HUES64 (cell line): ENCODE measurements around the gene RBX1.
A peak's percentile ranks its signal among the peaks of the same experiment; 100 is the strongest.
"Not testable (repeated sequence)": the region's sequence is repeated elsewhere in the genome, so short reads cannot be mapped to it uniquely, and the experiment has no call there.

Experiments
- H3K27ac ChIP-seq: 2 replicates; pipeline ENCODE4 v1.7.0; 2013; ENCODE audit warnings: low read depth, low read length, inconsistent platforms
- H3K27me3 ChIP-seq: 2 replicates; pipeline ENCODE4 v1.6.1; 2013; ENCODE audit warnings: mild to moderate bottlenecking, low read length; ENCODE audit not compliant: insufficient read depth
- H3K36me3 ChIP-seq: 2 replicates; pipeline ENCODE4 v1.6.1; 2013; ENCODE audit warnings: mild to moderate bottlenecking, low read length; ENCODE audit not compliant: insufficient read depth
- H3K4me1 ChIP-seq: 2 replicates; pipeline ENCODE4 v1.6.1; 2013; ENCODE audit warnings: mild to moderate bottlenecking, low read length, moderate library complexity; ENCODE audit not compliant: insufficient read depth
- H3K4me3 ChIP-seq: 2 replicates; pipeline ENCODE4 v1.5.1; 2013; ENCODE audit warnings: mild to moderate bottlenecking, low read length, moderate library complexity
- H3K9ac ChIP-seq: 2 replicates; pipeline ENCODE4 v1.6.1; 2013; ENCODE audit warnings: mild to moderate bottlenecking, low read depth, low read length
- H3K9me3 ChIP-seq: 2 replicates; pipeline ENCODE4 v1.6.1; 2013; ENCODE audit warnings: low read depth, low read length; ENCODE audit not compliant: insufficient read depth
- WGBS: fragments of 150-250, 120-280 bp; methylation state at CpG from one replicate; pipeline ENCODE4 v1.1.7; 2013; ENCODE audit warnings: missing lambda C conversion rate; 5-methylcytosine and 5-hydroxymethylcytosine counted together

RBX1 gene

DNA sequence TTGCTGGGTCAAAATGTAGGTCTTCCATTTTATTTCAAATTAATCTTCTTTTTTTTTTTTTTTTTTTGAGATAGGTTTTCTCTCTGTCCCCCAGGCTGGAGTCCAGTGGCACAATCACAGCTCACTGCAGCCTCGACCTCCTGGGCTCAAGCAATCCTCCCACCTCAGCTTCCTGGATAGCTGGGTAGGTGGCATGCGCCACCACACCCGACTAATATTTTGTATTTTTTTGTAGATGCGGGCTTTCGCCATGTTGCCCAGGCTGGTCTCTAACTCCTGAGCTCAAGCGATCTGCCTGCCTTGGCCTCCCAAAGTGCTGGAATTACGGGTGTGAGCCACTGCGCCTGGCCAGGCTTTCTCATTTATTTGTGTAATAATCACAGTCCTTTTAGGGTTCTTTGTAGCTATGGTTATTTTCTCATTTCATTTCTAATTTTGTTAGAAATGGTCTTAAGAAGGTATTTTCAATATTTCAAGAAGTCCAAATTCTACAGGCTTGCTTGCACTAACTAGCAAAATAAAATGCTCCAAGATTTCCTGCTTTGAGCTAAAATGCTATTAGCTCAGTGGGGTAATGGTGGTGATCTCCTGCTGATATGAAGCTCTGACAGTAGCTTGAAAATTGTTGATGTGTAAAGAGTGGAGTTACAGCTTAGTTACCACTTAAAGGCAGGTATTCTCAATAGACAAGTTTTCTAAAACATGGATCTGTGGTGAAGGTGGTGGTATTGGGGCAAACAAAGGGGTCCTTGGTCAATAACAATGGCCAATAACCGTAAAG lies 50.0 kb downstream of the RBX1 start:
- no peaks in the 10 kb centered on the region for H3K27me3 ChIP-seq
- peak overlapping the region; percentile 15; the same call in 1 of the 2 replicates for H3K9ac ChIP-seq
- no peak overlapping the region for H3K4me3 ChIP-seq
- 86% methylated on average over 9 of the region's 9 CpGs for WGBS
- peaks cover 11% of the 10 kb centered on the region; the same call in 1 of the 2 replicates for H3K4me1 ChIP-seq
- H3K9me3 ChIP-seq, result no peaks in the 10 kb centered on the region
- H3K36me3 ChIP-seq, result no peaks in the 10 kb centered on the region
- no peak overlapping the region; the same call in 1 of the 2 replicates for H3K27ac ChIP-seq

DNA sequence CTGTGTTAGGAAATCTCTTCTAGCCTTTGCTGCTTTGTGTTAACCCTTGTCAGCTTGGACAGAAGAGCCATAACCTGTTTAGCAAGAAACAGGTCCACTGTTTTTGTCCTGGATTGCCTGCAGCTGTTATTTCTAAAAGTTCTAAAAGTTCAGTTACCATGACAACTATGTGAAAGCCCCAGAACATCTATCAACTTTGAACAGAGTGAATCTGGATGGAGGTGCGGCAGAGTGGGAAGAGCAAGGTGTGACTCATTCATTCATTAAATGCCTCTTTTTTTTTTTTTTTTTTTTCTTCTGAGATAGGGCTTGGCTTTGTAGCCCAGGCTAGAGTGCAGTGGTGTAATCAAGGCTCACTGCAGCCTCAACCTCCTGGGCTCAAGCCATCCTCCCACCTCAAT lies 50.5 kb downstream of the RBX1 start:
- Histone ChIP-seq H3K9ac (no peak overlapping the region), H3K9me3 (no peaks in the 10 kb centered on the region), H3K27ac (no peak overlapping the region; the same call in 1 of the 2 replicates), H3K36me3 (no peaks in the 10 kb centered on the region), H3K27me3 (no peaks in the 10 kb centered on the region), H3K4me1 (peaks cover 11% of the 10 kb centered on the region; the same call in 1 of the 2 replicates), H3K4me3 (no peak overlapping the region)
- WGBS, result no CpG with 5 or more reads among the region's 1 CpG

DNA sequence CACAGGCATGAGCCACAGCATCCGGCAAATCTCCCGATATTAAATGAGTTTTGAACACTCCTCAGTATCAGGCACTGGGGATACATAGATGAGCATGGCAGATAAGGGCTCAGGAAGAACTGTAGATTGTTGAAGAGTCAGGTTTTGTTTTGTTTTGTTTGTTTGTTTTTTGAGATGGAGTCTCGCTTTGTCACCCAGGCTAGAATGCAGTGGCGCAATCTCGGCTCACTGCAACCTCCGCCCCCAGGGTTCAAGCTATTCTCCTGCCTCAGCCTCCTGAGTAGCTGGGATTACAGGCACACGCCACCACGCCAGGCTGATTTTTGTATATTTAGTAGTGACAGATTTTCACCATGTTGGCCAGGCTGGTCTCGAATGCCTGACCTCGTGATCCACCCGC lies 51.2 kb downstream of the RBX1 start:
- 97% methylated on average over 11 of the region's 11 CpGs for WGBS
- not testable (repeated sequence) for H3K36me3 ChIP-seq, H3K27ac ChIP-seq, H3K4me3 ChIP-seq, H3K27me3 ChIP-seq, H3K9ac ChIP-seq, H3K9me3 ChIP-seq
- H3K4me1 ChIP-seq, result peaks cover 11% of the 10 kb centered on the region; the same call in 1 of the 2 replicates

DNA sequence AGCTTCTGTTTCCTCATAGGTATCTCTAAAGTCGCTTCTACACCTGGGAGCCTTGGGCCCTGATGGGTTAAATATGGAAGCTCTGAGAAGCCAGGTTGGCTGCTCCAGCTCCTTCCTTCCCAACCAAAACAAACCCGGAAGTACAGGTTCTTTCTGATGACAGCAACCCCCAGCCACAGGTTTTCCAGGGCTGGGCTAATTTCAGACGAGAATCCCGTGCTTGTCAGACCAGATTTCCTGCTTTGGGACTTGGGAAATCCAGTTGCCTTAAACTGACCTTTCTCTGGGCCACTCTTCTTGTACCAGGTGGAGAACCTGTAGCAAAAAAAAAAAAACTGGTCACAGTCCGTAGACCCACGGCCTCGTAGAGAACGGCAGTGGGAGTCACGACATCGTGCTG lies 51.9 kb downstream of the RBX1 start:
- H3K27ac ChIP-seq, result no peak overlapping the region
- no peak overlapping the region for H3K9ac ChIP-seq
- H3K36me3 ChIP-seq, result no peaks in the 10 kb centered on the region
- H3K9me3 ChIP-seq, result no peaks in the 10 kb centered on the region
- no peak overlapping the region for H3K4me3 ChIP-seq
- H3K27me3 ChIP-seq, result no peaks in the 10 kb centered on the region
- WGBS, result 90% methylated on average over 10 of the region's 10 CpGs
- H3K4me1 ChIP-seq, result peaks cover 11% of the 10 kb centered on the region; the same call in 1 of the 2 replicates

DNA sequence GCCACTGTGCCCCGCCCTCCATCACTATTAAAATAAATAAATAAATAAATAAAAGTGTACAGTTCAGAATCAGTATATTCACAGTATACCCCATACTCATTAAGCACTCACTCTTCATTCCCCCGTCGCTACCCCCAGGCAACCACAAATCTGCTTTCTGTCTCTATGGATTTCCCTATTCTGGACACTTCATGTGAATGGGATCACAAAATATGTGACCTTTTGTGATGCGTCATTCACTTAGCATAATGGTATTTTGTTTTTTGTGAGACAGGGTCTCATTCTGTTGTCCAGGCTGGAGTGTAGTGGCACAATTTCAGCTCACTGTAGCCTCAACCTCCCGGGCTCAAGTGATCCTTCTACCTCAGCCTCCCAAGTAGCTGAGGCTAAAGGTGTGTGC lies 52.8 kb downstream of the RBX1 start:
- no peak overlapping the region for H3K9ac ChIP-seq
- no peak overlapping the region for H3K27ac ChIP-seq
- no peak overlapping the region for H3K4me3 ChIP-seq
- 97% methylated on average over 4 of the region's 5 CpGs for whole genome bisulfite sequencing
- H3K27me3 ChIP-seq, result no peaks in the 10 kb centered on the region
- peaks cover 11% of the 10 kb centered on the region; the same call in 1 of the 2 replicates for H3K4me1 ChIP-seq
- no peaks in the 10 kb centered on the region for H3K36me3 ChIP-seq
- no peaks in the 10 kb centered on the region for H3K9me3 ChIP-seq

DNA sequence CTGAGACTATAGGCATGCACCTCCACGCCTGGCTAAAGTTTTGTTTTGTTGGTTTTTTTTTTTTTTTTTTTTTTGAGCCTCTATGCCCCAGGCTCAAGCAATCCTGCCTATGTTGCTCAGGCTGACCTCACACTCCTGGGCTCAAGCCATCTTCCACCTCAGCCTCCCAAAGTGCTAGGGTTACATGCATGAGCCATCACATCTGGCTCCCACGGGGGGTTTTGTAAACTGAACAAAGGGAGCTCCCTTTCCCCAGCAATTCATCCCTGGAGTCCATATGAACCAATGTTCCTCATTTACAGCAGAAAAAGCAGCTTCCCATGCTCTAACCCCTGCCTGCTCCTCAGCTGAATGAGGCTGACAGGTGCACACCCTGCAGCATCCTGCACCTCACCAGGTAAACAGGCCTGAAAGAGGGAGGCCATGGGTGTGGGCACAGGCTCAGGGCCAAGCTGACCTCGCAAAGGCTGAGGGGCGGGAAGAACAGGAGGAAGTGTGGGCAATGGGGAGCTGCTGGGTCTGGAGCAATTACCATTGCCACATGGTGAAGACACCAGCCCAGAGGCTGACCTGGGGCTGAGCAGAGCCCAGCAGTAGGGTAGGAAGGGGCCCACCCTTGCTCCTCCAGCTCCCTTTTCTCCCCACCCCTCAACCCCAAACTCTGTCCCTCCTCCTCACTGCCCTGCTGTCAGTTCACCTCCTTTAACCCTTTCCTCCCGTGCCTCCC lies 58.2 kb downstream of the RBX1 start:
- H3K36me3 ChIP-seq, result no peaks in the 10 kb centered on the region
- no peak overlapping the region for H3K4me3 ChIP-seq
- no peaks in the 10 kb centered on the region for H3K27me3 ChIP-seq
- no peak overlapping the region for H3K9ac ChIP-seq
- 69% methylated on average over 4 of the region's 5 CpGs for WGBS
- no peaks in the 10 kb centered on the region for H3K9me3 ChIP-seq
- no peaks in the 10 kb centered on the region for H3K4me1 ChIP-seq
- H3K27ac ChIP-seq, result no peak overlapping the region

DNA sequence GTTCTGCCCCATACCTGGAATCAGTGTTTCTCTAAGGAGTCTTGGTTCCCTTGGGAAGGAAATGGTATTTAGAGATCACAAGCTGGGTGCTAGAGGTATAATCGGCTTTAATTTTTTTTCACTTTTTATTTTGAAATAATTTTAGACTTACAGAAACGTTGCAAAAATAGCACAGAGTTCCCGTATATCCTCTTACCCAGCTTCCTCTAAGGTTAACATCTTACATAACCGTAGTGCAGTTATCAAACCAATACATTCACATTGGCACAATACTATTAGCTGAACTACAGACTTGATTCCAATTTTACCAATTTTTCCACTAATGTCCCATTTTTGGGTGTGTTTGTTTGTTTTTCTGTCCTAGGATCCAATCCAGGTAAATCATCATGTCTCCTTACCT lies 63.8 kb downstream of the RBX1 start:
- Histone ChIP-seq H3K4me3 (no peak overlapping the region), H3K9me3 (no peaks in the 10 kb centered on the region), H3K27ac (no peak overlapping the region), H3K36me3 (no peaks in the 10 kb centered on the region), H3K9ac (no peak overlapping the region), H3K4me1 (no peaks in the 10 kb centered on the region), H3K27me3 (no peaks in the 10 kb centered on the region)
- WGBS, result 92% methylated on average over 3 of the region's 4 CpGs

DNA sequence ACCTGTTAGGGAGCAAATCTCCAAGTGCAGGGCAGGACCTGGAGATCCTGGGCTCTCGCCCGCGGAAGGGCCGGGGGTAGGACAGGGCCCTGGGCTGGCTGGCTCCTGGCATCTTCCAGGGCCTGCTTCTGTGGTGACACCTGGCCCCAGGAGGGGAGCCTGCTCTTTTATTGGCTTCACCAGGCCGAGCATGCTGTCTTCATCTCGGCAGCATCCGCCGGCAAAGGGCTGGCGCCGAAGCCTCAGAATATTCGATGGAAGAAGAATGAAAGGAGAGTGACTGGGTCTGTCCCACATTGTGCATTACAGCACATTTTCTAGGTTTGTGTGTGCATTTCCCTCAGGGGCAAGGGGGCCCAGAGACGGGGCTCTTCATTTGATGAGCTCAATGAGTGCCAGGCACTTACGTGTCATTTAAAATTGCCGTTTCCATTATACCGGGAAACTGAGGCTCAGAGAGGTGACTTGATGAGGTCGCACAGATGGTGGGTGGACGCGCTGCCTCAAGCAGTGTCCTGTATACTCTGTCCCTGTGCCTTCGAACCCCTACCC lies 70.0 kb downstream of the RBX1 start:
- Histone ChIP-seq H3K9me3 (no peaks in the 10 kb centered on the region), H3K9ac (peak overlapping the region; percentile 95), H3K4me3 (peak overlapping the region; percentile 69), H3K36me3 (no peaks in the 10 kb centered on the region), H3K27me3 (peaks cover 9% of the 10 kb centered on the region; the same call in 1 of the 2 replicates), H3K4me1 (peaks cover 15% of the 10 kb centered on the region), H3K27ac (peak overlapping the region; percentile 99)
- WGBS, result 39% methylated on average over 18 of the region's 19 CpGs

DNA sequence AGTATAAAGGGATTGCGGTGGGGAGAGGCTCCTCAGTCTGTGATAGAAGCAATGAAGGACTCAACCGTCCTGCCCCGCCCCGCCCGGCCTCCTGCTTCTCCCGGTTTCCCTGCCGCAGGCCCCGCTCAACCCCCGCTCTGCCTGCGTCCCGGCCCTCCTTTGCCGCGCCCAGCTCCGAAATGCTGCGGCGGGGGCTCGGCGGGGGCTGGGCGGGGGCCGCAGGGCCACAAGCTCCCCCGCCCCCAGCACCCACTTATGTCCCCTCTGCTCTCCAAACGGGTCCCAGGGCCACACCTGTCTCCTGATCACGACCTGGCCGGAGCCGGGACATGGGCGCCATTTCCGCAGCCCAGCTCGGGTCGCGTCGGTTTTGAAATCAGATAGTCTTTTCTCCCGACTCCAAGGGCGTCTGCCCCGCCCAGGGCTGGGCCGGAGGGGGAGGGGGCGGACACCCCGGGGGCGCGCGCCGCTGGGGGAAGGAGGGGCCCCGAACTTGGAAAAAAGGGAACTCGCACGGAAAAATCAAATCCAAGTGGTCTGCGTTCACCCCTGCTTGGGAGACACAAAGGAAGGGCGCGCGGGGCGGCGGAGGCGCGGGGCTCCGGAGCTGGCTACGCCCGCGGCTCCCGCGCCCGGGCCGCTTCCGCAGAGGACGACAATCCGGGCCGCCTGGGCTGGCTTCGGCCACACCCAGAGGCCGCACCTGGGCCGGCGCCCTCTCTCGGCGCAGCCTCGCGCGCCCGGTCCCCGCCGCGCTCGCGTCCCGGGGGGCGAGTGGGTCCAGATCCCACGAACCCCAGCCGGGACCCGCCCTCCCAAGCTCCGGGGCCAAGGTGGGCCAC lies 70.7 kb downstream of the RBX1 start:
- Histone ChIP-seq H3K27ac (peak overlapping the region; percentile 99), H3K27me3 (peaks cover 9% of the 10 kb centered on the region; the same call in 1 of the 2 replicates), H3K9ac (peak overlapping the region; percentile 95), H3K4me1 (peaks cover 15% of the 10 kb centered on the region), H3K36me3 (no peaks in the 10 kb centered on the region), H3K4me3 (peak overlapping the region; percentile 69), H3K9me3 (no peaks in the 10 kb centered on the region)
- WGBS, result under 1% methylated on average over 85 of the region's 85 CpGs

DNA sequence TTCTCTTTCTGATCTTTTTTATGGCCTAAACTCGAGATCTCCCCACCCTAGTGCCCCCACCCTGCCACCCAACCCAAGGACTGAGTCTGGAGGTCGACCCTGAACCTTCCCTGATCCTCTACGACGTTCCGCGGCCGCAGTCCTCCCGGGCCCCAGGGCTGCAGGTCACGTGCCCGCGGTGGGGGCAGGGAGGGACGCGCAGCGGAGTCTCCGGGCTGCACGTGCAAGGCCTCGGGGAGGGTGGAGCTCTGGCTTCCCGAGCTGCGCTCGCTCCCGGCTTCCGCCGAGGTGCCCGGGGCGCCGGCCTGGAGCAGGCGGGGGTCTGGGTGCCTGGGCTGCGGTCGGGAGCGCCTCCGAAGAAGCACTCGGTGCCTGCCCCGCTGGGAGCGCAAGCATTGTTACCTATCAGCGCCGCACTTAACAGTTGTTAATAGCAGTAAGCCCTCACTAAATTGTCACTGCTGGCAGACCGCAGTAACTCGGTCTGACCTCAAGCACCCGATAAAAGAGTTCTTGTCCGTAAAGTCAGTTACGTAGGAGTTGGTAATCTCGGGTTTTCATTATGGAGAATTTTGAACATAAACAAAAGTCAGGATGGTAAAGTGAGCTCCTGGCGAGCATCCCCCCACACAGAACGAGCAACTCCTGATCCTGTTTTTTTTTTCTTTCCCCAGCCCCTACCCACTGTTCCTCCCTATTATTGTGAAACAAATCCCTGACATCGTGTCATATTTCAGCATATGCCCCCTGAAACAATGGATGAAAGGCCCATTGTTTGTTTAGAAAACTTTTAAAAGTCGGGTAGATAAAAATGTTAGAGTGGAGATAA lies 71.5 kb downstream of the RBX1 start:
- under 1% methylated on average over 46 of the region's 46 CpGs for WGBS

More for the DNA sequence above, 71.5 kb downstream of the RBX1 start:
- Histone ChIP-seq H3K36me3 (no peaks in the 10 kb centered on the region), H3K27ac (peak overlapping the region; percentile 99), H3K9me3 (no peaks in the 10 kb centered on the region), H3K4me3 (peak overlapping the region; percentile 69), H3K4me1 (peaks cover 15% of the 10 kb centered on the region), H3K9ac (peak overlapping the region; percentile 95), H3K27me3 (peaks cover 9% of the 10 kb centered on the region; the same call in 1 of the 2 replicates)
